H9 (cell line): ENCODE results near the gene MRPS27. TPM values are rescaled to one million over a fixed set of nuclear protein-coding genes. Genes with fewer than 3 reads are reported as not detected.

Experiments used
- DNase-seq: peaks from one replicate; pipeline ENCODE4 v3.0.0-alpha.2; 2017
- H2AFZ ChIP-seq: one replicate; pipeline ENCODE4 v1.6.1; 2013; ENCODE audit warnings: mild to moderate bottlenecking, low read length, control low read depth, moderate library complexity
- H2AK5ac ChIP-seq: 2 replicates; pipeline ENCODE4 v1.6.1; 2013; ENCODE audit warnings: low read length, control low read depth, mixed read lengths; ENCODE audit not compliant: insufficient read length
- H2BK120ac ChIP-seq: one replicate; pipeline ENCODE4 v1.6.1; 2013; ENCODE audit warnings: low read depth, mild to moderate bottlenecking, low read length, control low read depth, inconsistent platforms; ENCODE audit not compliant: poor library complexity, severe bottlenecking
- H2BK12ac ChIP-seq: 2 replicates; pipeline ENCODE4 v1.6.1; 2013; ENCODE audit warnings: low read length, control low read depth, mixed read lengths, low read depth; ENCODE audit not compliant: insufficient read length
- H2BK15ac ChIP-seq: 2 replicates; pipeline ENCODE4 v1.6.1; 2013; ENCODE audit warnings: low read depth, low read length, control low read depth
- H2BK20ac ChIP-seq: one replicate; pipeline ENCODE4 v1.6.1; 2013; ENCODE audit warnings: low read depth, mild to moderate bottlenecking, low read length, control low read depth, inconsistent platforms; ENCODE audit not compliant: poor library complexity, severe bottlenecking
- H2BK5ac ChIP-seq: 2 replicates; pipeline ENCODE4 v1.6.1; 2013; ENCODE audit warnings: low read length, control low read depth, mixed read lengths; ENCODE audit not compliant: insufficient read length
- H3K14ac ChIP-seq: 2 replicates; pipeline ENCODE4 v1.6.1; 2013; ENCODE audit warnings: low read length, control low read depth; ENCODE audit not compliant: insufficient read depth
- H3K18ac ChIP-seq: 2 replicates; pipeline ENCODE4 v1.6.1; 2013; ENCODE audit warnings: low read depth, mild to moderate bottlenecking, mixed read lengths, low read length, control low read depth; ENCODE audit not compliant: insufficient read length
- H3K23ac ChIP-seq: 2 replicates; pipeline ENCODE4 v1.6.1; 2013; ENCODE audit warnings: low read length, control low read depth, mixed read lengths, low read depth; ENCODE audit not compliant: insufficient read length
- H3K23me2 ChIP-seq: 2 replicates; pipeline ENCODE4 v1.6.1; 2013; ENCODE audit warnings: low read depth, mild to moderate bottlenecking, mixed read lengths, low read length, control low read depth; ENCODE audit not compliant: insufficient read length, poor library complexity, severe bottlenecking
- H3K27ac ChIP-seq: 2 replicates; pipeline ENCODE4 v1.5.1; 2013; ENCODE audit warnings: low read length, control low read depth, mixed read lengths, low read depth; ENCODE audit not compliant: insufficient read length
- H3K27me3 ChIP-seq: 2 replicates; pipeline ENCODE4 v1.6.1; 2013; ENCODE audit warnings: low read length, control low read depth, inconsistent platforms; ENCODE audit not compliant: insufficient read depth
- H3K4ac ChIP-seq: 2 replicates; pipeline ENCODE4 v1.6.1; 2013; ENCODE audit warnings: low read depth, mild to moderate bottlenecking, control low read depth, inconsistent platforms, low read length, moderate library complexity
- H3K4me1 ChIP-seq: 2 replicates; pipeline ENCODE4 v1.6.1; 2013; ENCODE audit warnings: low read length, control low read depth, inconsistent platforms; ENCODE audit not compliant: insufficient read depth
- H3K4me2 ChIP-seq: 2 replicates; pipeline ENCODE4 v1.6.1; 2013; ENCODE audit warnings: low read length, control low read depth, mixed read lengths; ENCODE audit not compliant: insufficient read length, insufficient read depth
- H3K56ac ChIP-seq: 2 replicates; pipeline ENCODE4 v1.6.1; 2013; ENCODE audit warnings: low read depth, mild to moderate bottlenecking, mixed read lengths, low read length, control low read depth; ENCODE audit not compliant: insufficient read length
- H3K79me1 ChIP-seq: 2 replicates; pipeline ENCODE4 v1.6.1; 2013; ENCODE audit warnings: low read depth, mild to moderate bottlenecking, moderate library complexity, low read length, control low read depth, inconsistent platforms; ENCODE audit not compliant: insufficient read depth, poor library complexity, severe bottlenecking
- H3K79me2 ChIP-seq: 2 replicates; pipeline ENCODE4 v1.6.1; 2013; ENCODE audit warnings: low read length, control low read depth, inconsistent platforms; ENCODE audit not compliant: insufficient read depth
- H3K9ac ChIP-seq: 2 replicates; pipeline ENCODE4 v1.6.1; 2013; ENCODE audit warnings: low read length, control low read depth, mixed read lengths; ENCODE audit not compliant: insufficient read length; ENCODE audit errors: extremely low read depth
- H3K9me3 ChIP-seq: one replicate; pipeline ENCODE4 v1.6.1; 2013; ENCODE audit warnings: low read depth, low read length, inconsistent platforms; ENCODE audit not compliant: control insufficient read depth
- H3T11ph ChIP-seq: one replicate; pipeline ENCODE4 v1.6.1; 2013; ENCODE audit warnings: mild to moderate bottlenecking, low read length, control low read depth, inconsistent platforms
- H4K20me1 ChIP-seq: one replicate; pipeline ENCODE4 v1.6.1; 2013; ENCODE audit not compliant: control insufficient read depth, insufficient read length, insufficient read depth
- H4K5ac ChIP-seq: 2 replicates; pipeline ENCODE4 v1.6.1; 2013; ENCODE audit warnings: low read depth, mild to moderate bottlenecking, mixed read lengths, low read length, control low read depth; ENCODE audit not compliant: insufficient read length
- H4K8ac ChIP-seq: replicated peaks from 2 replicates; pipeline ENCODE4 v1.6.1; 2013; ENCODE audit warnings: low read length, control low read depth, mixed read lengths, low read depth; ENCODE audit not compliant: insufficient read length
- H4K91ac ChIP-seq: 2 replicates; pipeline ENCODE4 v1.6.1; 2013; ENCODE audit warnings: low read depth, mild to moderate bottlenecking, moderate library complexity, mixed read lengths, low read length, control low read depth; ENCODE audit not compliant: insufficient read length
- H3K27ac Mint-ChIP-seq, 3 experiments: 2 replicates in 2 of 3; 3 replicates in 1 of 3; pipeline ENCODE4 v1.8.0; 2020 to 2021; ENCODE audit warnings: mixed read lengths in 3 of 3, mild to moderate bottlenecking in 1 of 3, moderate library complexity in 1 of 3
- H3K27me3 Mint-ChIP-seq: 2 replicates; pipeline ENCODE4 v1.8.0; 2021; ENCODE audit warnings: low read depth, mild to moderate bottlenecking, moderate library complexity, mixed read lengths
- H3K36me3 Mint-ChIP-seq, 3 experiments: 2 replicates in 2 of 3; 3 replicates in 1 of 3; pipeline ENCODE4 v1.8.0; 2020 to 2021; ENCODE audit warnings: low read depth in 3 of 3, mixed read lengths in 3 of 3; ENCODE audit not compliant: insufficient read depth in 1 of 3
- H3K4me1 Mint-ChIP-seq, 2 experiments: 2 replicates each; pipeline ENCODE4 v1.8.0; 2020; ENCODE audit warnings: mixed read lengths in 2 of 2
- H3K4me3 Mint-ChIP-seq, 2 experiments: 2 replicates in 1 of 2; 3 replicates in 1 of 2; pipeline ENCODE4 v1.8.0; 2020 to 2021; ENCODE audit warnings: mild to moderate bottlenecking in 2 of 2, mixed read lengths in 2 of 2, moderate library complexity in 1 of 2
- H3K9me3 Mint-ChIP-seq, 2 experiments: 2 replicates in 1 of 2; 3 replicates in 1 of 2; pipeline ENCODE4 v1.8.0; 2020; ENCODE audit warnings: mild to moderate bottlenecking in 2 of 2, mixed read lengths in 2 of 2, moderate library complexity in 1 of 2
- WGBS: extraction: QIAGEN DNeasy Blood & Tissue Kit; methylation state at CpG from one replicate; pipeline ENCODE4 v1.1.7; 2013; ENCODE audit warnings: missing lambda C conversion rate, low lambda C conversion rate, mixed read lengths; ENCODE audit not compliant: insufficient read length; ENCODE audit errors: extremely low coverage; 5-methylcytosine and 5-hydroxymethylcytosine counted together
- total RNA-seq: library from RNA; stranded (reverse); gene quantifications from 2 replicates; pipeline ENCODE4 v1.2.1, GENCODE V29; 2021
- TF ChIP-seq, protein P1 (sequence below): fragments of 200-600 bp; sonication (generic); conservative IDR thresholded peaks from 3 replicates; pipeline ENCODE4 v1.8.0; 2021; ENCODE audit warnings: antibody characterized with exemption, mild to moderate bottlenecking

The MRPS27 gene
- total RNA-seq, 1 experiment from 2014 or later, result 83.3 TPM

DNA sequence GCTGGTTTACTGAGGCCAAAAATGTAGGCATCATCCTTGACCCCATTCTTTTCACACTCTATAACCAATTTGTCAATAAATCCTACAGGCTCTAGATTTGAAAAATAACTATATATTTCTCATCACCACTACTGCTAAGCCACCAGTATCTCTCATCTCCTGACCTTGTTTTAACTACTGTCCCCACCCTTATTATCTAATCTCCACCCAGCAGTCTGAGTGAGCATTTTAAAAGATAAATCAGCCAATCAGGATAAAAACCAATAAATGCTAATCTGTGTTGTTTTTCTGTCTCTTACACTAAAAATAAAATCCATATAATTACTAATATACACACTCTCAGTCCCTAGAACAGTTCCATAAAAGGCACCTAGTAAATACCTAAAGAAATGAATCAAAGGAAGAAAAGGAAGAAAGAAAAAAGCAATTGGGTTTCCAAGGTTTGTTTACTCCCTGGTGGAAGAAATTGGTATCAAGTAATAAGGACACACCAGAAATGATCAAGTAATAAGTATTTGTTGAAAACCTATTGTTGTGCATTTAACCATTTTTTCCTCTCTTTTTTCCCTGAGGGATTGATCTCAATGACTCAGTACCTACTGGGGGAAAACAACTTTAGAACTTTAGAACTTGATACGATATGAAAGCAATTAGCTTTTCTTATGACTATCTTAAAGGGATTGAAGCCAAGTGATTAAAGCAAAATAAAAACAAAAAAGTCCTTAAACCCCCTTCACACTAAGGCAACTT is 19.3 kb downstream of the MRPS27 start:
- H3K23me2 ChIP-seq, result no peaks in the 10 kb centered on the region
- no peaks in the 10 kb centered on the region for H3K9me3 ChIP-seq
- Mint-ChIP-seq H3K36me3 (peaks cover 11 to 29% (median 15%) of the 10 kb centered on the region in 3 experiments; a peak in 6 of 7 replicates), H3K27me3 (no peaks in the 10 kb centered on the region), H3K9me3 (no peaks in the 10 kb centered on the region; a peak in 1 of 5 replicates), H3K4me1 (peaks cover 41 to 47% of the 10 kb centered on the region in 2 experiments), H3K27ac (peak overlapping the region in 2 of 3 experiments; percentile 68 to 96; a peak in 2 of 7 replicates), H3K4me3 (no peak overlapping the region)
- H3K4me1 ChIP-seq, result peaks cover 13% of the 10 kb centered on the region; the same call in 1 of the 2 replicates
- peaks cover 8% of the 10 kb centered on the region for H3K79me1 ChIP-seq
- no peaks in the 10 kb centered on the region for H4K20me1 ChIP-seq
- no peak overlapping the region for H2BK20ac ChIP-seq
- H4K5ac ChIP-seq, result no peak overlapping the region
- H2BK15ac ChIP-seq, result no peak overlapping the region
- no peak for DNase-seq
- no peak overlapping the region for H2BK120ac ChIP-seq
- no peak overlapping the region for H3K18ac ChIP-seq
- no peak overlapping the region for H4K8ac ChIP-seq
- H3K4ac ChIP-seq, result no peak overlapping the region
- no peak overlapping the region for H3T11ph ChIP-seq
- H2AFZ ChIP-seq, result no peak overlapping the region
- TF ChIP-seq, protein P1, sequence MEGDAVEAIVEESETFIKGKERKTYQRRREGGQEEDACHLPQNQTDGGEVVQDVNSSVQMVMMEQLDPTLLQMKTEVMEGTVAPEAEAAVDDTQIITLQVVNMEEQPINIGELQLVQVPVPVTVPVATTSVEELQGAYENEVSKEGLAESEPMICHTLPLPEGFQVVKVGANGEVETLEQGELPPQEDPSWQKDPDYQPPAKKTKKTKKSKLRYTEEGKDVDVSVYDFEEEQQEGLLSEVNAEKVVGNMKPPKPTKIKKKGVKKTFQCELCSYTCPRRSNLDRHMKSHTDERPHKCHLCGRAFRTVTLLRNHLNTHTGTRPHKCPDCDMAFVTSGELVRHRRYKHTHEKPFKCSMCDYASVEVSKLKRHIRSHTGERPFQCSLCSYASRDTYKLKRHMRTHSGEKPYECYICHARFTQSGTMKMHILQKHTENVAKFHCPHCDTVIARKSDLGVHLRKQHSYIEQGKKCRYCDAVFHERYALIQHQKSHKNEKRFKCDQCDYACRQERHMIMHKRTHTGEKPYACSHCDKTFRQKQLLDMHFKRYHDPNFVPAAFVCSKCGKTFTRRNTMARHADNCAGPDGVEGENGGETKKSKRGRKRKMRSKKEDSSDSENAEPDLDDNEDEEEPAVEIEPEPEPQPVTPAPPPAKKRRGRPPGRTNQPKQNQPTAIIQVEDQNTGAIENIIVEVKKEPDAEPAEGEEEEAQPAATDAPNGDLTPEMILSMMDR, result no peak
- no peak overlapping the region for H3K14ac ChIP-seq
- H3K23ac ChIP-seq, result no peak overlapping the region
- H3K4me2 ChIP-seq, result no peak overlapping the region
- peaks cover 10% of the 10 kb centered on the region for H3K79me2 ChIP-seq
- no peak overlapping the region for H3K9ac ChIP-seq
- no peak overlapping the region for H3K27ac ChIP-seq
- H2BK5ac ChIP-seq, result no peak overlapping the region
- no peak overlapping the region for H2AK5ac ChIP-seq
- H3K56ac ChIP-seq, result no peak overlapping the region
- no peak overlapping the region for H2BK12ac ChIP-seq
- H4K91ac ChIP-seq, result no peak overlapping the region
- no peaks in the 10 kb centered on the region for H3K27me3 ChIP-seq
- no CpG with 5 or more reads among the region's 1 CpG for WGBS
